HT1080 (cell line): Measurements from ENCODE around the gene PTPRG. TPM values are rescaled to one million over a fixed set of nuclear protein-coding genes. Genes with fewer than 3 reads are reported as not detected.

ENCODE experiments used
- DNase-seq: peaks from one replicate; pipeline ENCODE4 v3.0.0-alpha.2; 2015; ENCODE audit warnings: low read depth
- total RNA-seq: library from RNA; depleted of rRNA; stranded (reverse); fragments of >200 nt; shearing (Covaris generic); gene quantifications from 2 replicates; pipeline ENCODE4 v1.2.3, GENCODE V29; 2014

PTPRG gene
- total RNA-seq, 1 experiment from 2014 or later: 41.1 TPM

- DNase-seq: no peak
These were observed 295.9 kb downstream of the PTPRG start for GRCh38 chr3:61857297-61857696.

- peak; percentile 42 for DNase-seq
These were observed 296.7 kb downstream of the PTPRG start for GRCh38 chr3:61858054-61858453.

- DNase-seq: no peak
These were observed 300.0 kb downstream of the PTPRG start for GRCh38 chr3:61861410-61861809.

GRCh38 chr3:61862614-61863289 is 301.4 kb downstream of the PTPRG start:
- DNase-seq: no peak

GRCh38 chr3:61863579-61863978 is 302.2 kb downstream of the PTPRG start:
- DNase-seq: no peak

GRCh38 chr3:61864886-61865285 is 303.5 kb downstream of the PTPRG start:
- no peak for DNase-seq

- DNase-seq: no peak
These were observed 304.2 kb downstream of the PTPRG start for GRCh38 chr3:61865466-61866152.

GRCh38 chr3:61866153-61866542 is 304.8 kb downstream of the PTPRG start:
- DNase-seq: no peak

GRCh38 chr3:61866961-61867461 is 305.6 kb downstream of the PTPRG start:
- no peak for DNase-seq

- no peak for DNase-seq
These were observed 307.1 kb downstream of the PTPRG start for GRCh38 chr3:61868499-61868898.

- no peak for DNase-seq
These were observed 308.0 kb downstream of the PTPRG start for GRCh38 chr3:61869371-61869770.

GRCh38 chr3:61871644-61872043 is 310.3 kb downstream of the PTPRG start:
- no peak for DNase-seq

- DNase-seq: no peak
These were observed 310.8 kb downstream of the PTPRG start for GRCh38 chr3:61872077-61872706.

GRCh38 chr3:61875046-61875844 is 313.9 kb downstream of the PTPRG start:
- peak; percentile 21 for DNase-seq

- no peak for DNase-seq
These were observed 314.8 kb downstream of the PTPRG start for GRCh38 chr3:61875976-61876671.

- DNase-seq: no peak
These were observed 315.4 kb downstream of the PTPRG start for GRCh38 chr3:61876797-61877196.

GRCh38 chr3:61877359-61878138 is 316.2 kb downstream of the PTPRG start:
- no peak for DNase-seq

GRCh38 chr3:61882253-61882652 is 320.9 kb downstream of the PTPRG start:
- no peak for DNase-seq

- DNase-seq: no peak
These were observed 323.4 kb downstream of the PTPRG start for GRCh38 chr3:61884794-61885193.

- DNase-seq: no peak
These were observed 324.0 kb downstream of the PTPRG start for GRCh38 chr3:61885414-61885813.
